ENCODE measurements around the gene GAS7.

Gene GAS7

DNA sequence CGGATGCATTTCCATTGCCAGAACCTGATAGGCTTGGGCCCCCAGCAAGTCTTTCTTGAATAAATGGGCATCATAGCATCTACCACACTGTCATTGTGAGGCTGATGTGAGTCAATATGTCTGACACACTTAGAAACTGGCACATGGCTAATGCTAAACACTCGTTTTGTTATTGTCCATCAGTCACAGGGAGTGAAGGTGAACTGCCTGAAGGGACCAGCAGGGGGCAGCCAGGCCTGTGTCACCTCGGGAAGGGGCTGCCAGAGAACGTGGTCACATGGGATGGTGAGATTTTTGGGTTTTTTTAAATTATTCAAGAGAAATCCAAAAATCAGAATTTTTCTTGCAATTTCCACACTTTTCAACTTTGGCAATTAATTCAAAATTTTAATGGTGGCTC, 292.5 kb downstream of the GAS7 start:
- ChIA-PET POLR2A (no interaction called here), CTCF (interaction anchor here (1.3 to 1.4 kb wide), 2 partner anchors 19 to 21 kb away, joined by 3 to 4 read pairs; no protein-coding TSS in a partner anchor)
- H3K4me3 ChIP-seq (ENCODE audit: low read depth, low read length), result no peak overlapping the region
- TF ChIP-seq, protein P1, sequence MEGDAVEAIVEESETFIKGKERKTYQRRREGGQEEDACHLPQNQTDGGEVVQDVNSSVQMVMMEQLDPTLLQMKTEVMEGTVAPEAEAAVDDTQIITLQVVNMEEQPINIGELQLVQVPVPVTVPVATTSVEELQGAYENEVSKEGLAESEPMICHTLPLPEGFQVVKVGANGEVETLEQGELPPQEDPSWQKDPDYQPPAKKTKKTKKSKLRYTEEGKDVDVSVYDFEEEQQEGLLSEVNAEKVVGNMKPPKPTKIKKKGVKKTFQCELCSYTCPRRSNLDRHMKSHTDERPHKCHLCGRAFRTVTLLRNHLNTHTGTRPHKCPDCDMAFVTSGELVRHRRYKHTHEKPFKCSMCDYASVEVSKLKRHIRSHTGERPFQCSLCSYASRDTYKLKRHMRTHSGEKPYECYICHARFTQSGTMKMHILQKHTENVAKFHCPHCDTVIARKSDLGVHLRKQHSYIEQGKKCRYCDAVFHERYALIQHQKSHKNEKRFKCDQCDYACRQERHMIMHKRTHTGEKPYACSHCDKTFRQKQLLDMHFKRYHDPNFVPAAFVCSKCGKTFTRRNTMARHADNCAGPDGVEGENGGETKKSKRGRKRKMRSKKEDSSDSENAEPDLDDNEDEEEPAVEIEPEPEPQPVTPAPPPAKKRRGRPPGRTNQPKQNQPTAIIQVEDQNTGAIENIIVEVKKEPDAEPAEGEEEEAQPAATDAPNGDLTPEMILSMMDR (IDR thresholded peaks at IDR 0.05; ENCODE audit: insufficient read depth, low read length, missing control alignments), result peak; percentile 30
- no peak for DNase-seq (ENCODE audit: low read depth, low spot score)

GRCh38 chr17:9905078-9905415, 293.4 kb downstream of the GAS7 start, which contains the start of gene RCVRN:
Gene RCVRN (minus strand): TSS chr17:9905271. CDS start chr17:9905180, 91 bp downstream.
- TF ChIP-seq, protein P1 (IDR thresholded peaks at IDR 0.05; ENCODE audit: insufficient read depth, low read length, missing control alignments), result no peak
- ChIA-PET CTCF (interaction anchor here (1.3 kb wide), 1 partner anchor 22 kb away, joined by 3 read pairs; no protein-coding TSS in a partner anchor), POLR2A (no interaction called here)
- no peak for DNase-seq (ENCODE audit: low read depth, low spot score)
- H3K4me3 ChIP-seq (ENCODE audit: low read depth, low read length), result no peak within 1 kb of the TSS

DNA sequence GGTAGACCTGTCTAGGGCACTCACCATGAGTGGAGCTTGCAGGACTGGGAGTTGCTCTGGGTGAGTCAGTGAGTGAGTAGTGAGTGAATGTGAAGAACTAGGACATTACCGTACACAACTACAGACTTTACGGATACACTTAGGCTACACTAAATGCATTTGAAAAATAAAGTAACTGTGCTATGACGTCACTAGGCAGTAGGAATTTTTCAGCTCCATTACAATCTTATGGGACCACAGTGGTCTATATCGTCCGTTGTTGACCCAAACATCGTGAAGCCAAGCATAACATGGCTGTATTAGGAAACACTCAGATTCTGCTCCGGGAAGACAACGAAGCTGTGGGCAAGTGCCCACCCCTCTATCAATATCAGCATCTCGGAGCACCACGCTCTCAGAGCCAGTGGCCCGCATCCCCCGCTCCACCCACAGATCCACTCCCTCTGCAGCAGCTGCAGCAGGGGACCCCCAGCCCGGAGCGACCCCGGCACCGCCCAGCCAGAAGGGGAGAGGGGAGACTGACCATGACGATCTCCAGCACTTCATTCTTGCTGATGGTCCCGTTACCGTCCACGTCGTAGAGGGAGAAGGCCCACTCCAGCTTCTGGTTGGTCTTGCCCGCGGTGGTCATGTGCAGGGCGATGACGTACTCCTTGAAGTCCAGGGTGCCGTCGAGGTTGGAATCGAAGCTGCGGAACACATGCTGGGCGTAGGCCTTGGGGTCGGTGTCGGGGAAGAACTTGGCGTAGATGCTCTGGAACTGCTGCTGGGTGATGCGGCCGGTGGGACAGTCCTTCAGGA, 293.9 kb downstream of the GAS7 start:
- ChIA-PET CTCF (no interaction called here), POLR2A (no interaction called here)
- H3K4me3 ChIP-seq (ENCODE audit: low read depth, low read length), result no peak overlapping the region
- DNase-seq (ENCODE audit: low read depth, low spot score), result no peak
- TF ChIP-seq, protein P1 (IDR thresholded peaks at IDR 0.05; ENCODE audit: insufficient read depth, low read length, missing control alignments), result no peak

GRCh38 chr17:9902120-9902519, 296.3 kb downstream of the GAS7 start:
- TF ChIP-seq, protein P1 (IDR thresholded peaks at IDR 0.05; ENCODE audit: insufficient read depth, low read length, missing control alignments), result no peak
- H3K4me3 ChIP-seq (ENCODE audit: low read depth, low read length), result no peak overlapping the region
- CTCF ChIA-PET, result interaction anchor here (1.6 kb wide), 1 partner anchor 21 kb away, joined by 4 read pairs; no protein-coding TSS in a partner anchor
- POLR2A ChIA-PET, result no interaction called here
- DNase-seq (ENCODE audit: low read depth, low spot score), result no peak

DNA sequence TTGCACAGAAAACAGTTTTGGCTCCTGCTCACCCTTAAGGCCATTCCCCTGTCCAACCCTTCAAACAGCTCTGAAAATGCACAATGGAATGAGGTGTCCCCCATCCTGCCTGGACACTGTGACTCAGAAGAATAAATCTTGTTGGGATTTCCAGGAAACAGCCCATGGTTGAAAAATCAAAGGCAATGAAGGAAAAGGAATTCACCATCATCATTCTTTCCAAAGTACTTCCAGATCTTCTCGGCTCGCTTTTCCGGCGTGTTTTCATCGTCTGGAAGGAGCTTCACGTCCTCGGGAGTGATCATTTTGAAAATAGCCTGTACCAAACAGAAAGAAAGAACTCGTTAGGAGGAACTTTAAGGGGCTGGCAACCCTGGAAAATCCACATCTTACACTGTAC, 297.6 kb downstream of the GAS7 start:
- TF ChIP-seq, protein P1 (IDR thresholded peaks at IDR 0.05; ENCODE audit: insufficient read depth, low read length, missing control alignments), result no peak
- no peak overlapping the region for H3K4me3 ChIP-seq (ENCODE audit: low read depth, low read length)
- ChIA-PET CTCF (interaction anchor here (0.9 to 1.6 kb wide), 3 partner anchors 11 to 25 kb away, joined by 4 read pairs; no protein-coding TSS in a partner anchor), POLR2A (no interaction called here)
- DNase-seq (ENCODE audit: low read depth, low spot score), result no peak

GRCh38 chr17:9900044-9900594, 298.3 kb downstream of the GAS7 start:
- TF ChIP-seq, protein P1 (IDR thresholded peaks at IDR 0.05; ENCODE audit: insufficient read depth, low read length, missing control alignments), result no peak
- no peak overlapping the region for H3K4me3 ChIP-seq (ENCODE audit: low read depth, low read length)
- POLR2A ChIA-PET, result interaction anchor here (0.6 kb wide), 1 partner anchor 12 kb away, joined by 3 read pairs; no protein-coding TSS in a partner anchor
- DNase-seq (ENCODE audit: low read depth, low spot score), result no peak
- CTCF ChIA-PET, result interaction anchor here (1.4 kb wide), 1 partner anchor 25 kb away, joined by 4 read pairs; no protein-coding TSS in a partner anchor
